GM23338 (cell line): ENCODE measurements around the gene CGNL1.

Source experiments
- CREB1 ChIP-seq: fragments of 250-450 bp; sonication (Bioruptor Pico); IDR thresholded peaks from 2 replicates; pipeline ENCODE4 v1.5.0; 2020; ENCODE audit warnings: low read depth, mild to moderate bottlenecking, moderate library complexity
- EZH2 ChIP-seq: fragments of 200-600 bp; sonication (generic); IDR thresholded peaks from one replicate; pipeline ENCODE4 v1.8.0; 2017; ENCODE audit warnings: antibody characterized with exemption, mild to moderate bottlenecking, low read depth; ENCODE audit not compliant: unreplicated experiment
- EZH2phosphoT487 ChIP-seq: fragments of 200-600 bp; sonication (generic); IDR thresholded peaks from one replicate; pipeline ENCODE4 v1.8.1; 2018; ENCODE audit warnings: antibody characterized with exemption; ENCODE audit not compliant: unreplicated experiment
- JUNB ChIP-seq: IDR thresholded peaks from one replicate; pipeline ENCODE4 v1.6.1; 2016; ENCODE audit warnings: antibody characterized with exemption; ENCODE audit not compliant: unreplicated experiment
- NANOG ChIP-seq: IDR thresholded peaks from 2 replicates; pipeline ENCODE4 v1.6.1; 2016; ENCODE audit warnings: antibody characterized with exemption, borderline replicate concordance
- POLR2AphosphoS5 ChIP-seq: IDR thresholded peaks from 2 replicates; pipeline ENCODE4 v1.6.1; 2016; ENCODE audit warnings: antibody characterized with exemption, low read depth
- STAT1 ChIP-seq: IDR thresholded peaks from one replicate; pipeline ENCODE4 v1.6.1; 2016; ENCODE audit warnings: antibody characterized with exemption; ENCODE audit not compliant: unreplicated experiment
- ZNF114 ChIP-seq: fragments of 250-450 bp; sonication (Bioruptor Pico); IDR thresholded peaks from 2 replicates; pipeline ENCODE4 v1.5.0; 2020; ENCODE audit warnings: mild to moderate bottlenecking, moderate library complexity
- TF ChIP-seq, protein P1 (sequence below), 2 experiments: fragments of 200-600 bp in 1 of 2; sonication (generic) in 1 of 2; conservative IDR thresholded peaks; 2 replicates each; pipeline versions ENCODE4 v1.5.1 to v1.6.1; 2016 to 2017; ENCODE audit warnings: antibody characterized with exemption in 2 of 2, low read depth in 2 of 2, mild to moderate bottlenecking in 2 of 2, moderate library complexity in 1 of 2
- TF ChIP-seq, protein P2 (sequence below): IDR thresholded peaks from 2 replicates; pipeline ENCODE4 v1.6.1; 2016; ENCODE audit warnings: antibody characterized with exemption
- TF ChIP-seq, protein P3 (sequence below): IDR thresholded peaks from one replicate; pipeline ENCODE4 v1.6.1; 2018; ENCODE audit warnings: antibody characterized with exemption; ENCODE audit not compliant: unreplicated experiment
- TF ChIP-seq, protein P4 (sequence below): fragments of 250-450 bp; sonication (Bioruptor Pico); IDR thresholded peaks from 2 replicates; pipeline ENCODE4 v1.5.0; 2020; ENCODE audit warnings: mild to moderate bottlenecking, moderate library complexity

DNA sequence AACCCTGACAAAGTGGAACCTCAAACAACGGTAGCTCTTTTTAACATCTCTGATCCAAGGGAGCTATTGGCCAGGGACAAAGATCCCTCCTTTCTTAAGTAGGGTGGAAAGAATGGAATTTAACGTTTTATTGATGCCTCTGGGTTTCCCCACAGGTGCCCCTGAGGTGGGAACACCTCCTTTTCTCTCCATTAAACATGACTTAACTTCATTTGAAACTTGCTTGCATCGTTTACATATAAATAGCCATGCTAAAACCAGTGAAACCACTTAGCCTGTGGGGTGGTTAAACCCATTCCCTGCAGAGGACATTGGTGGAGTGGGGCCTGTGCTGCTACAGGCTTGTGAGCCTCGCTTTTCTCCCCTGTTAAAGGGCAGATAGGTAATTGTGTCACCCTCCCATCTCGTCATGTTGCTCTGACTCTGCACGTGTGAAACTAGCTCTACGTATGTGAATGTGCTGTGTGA is 9.7 kb downstream of the CGNL1 start:
- TF ChIP-seq, protein P1, sequence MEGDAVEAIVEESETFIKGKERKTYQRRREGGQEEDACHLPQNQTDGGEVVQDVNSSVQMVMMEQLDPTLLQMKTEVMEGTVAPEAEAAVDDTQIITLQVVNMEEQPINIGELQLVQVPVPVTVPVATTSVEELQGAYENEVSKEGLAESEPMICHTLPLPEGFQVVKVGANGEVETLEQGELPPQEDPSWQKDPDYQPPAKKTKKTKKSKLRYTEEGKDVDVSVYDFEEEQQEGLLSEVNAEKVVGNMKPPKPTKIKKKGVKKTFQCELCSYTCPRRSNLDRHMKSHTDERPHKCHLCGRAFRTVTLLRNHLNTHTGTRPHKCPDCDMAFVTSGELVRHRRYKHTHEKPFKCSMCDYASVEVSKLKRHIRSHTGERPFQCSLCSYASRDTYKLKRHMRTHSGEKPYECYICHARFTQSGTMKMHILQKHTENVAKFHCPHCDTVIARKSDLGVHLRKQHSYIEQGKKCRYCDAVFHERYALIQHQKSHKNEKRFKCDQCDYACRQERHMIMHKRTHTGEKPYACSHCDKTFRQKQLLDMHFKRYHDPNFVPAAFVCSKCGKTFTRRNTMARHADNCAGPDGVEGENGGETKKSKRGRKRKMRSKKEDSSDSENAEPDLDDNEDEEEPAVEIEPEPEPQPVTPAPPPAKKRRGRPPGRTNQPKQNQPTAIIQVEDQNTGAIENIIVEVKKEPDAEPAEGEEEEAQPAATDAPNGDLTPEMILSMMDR (conservative IDR thresholded peaks at IDR 0.05; ENCODE audit: low read depth in 2 of 2), result no peak
- TF ChIP-seq EZH2phosphoT487 (no peak), EZH2 (no peak), JUNB (no peak), POLR2AphosphoS5 (peak; percentile 83), CREB1 (CRISPR knock-in tag) (no peak), ZNF114 (CRISPR knock-in tag) (no peak), NANOG (0 out of 2 replicates have a peak, but pooled peaks have one; percentile 21), STAT1 (no peak)
- TF ChIP-seq, protein P2, sequence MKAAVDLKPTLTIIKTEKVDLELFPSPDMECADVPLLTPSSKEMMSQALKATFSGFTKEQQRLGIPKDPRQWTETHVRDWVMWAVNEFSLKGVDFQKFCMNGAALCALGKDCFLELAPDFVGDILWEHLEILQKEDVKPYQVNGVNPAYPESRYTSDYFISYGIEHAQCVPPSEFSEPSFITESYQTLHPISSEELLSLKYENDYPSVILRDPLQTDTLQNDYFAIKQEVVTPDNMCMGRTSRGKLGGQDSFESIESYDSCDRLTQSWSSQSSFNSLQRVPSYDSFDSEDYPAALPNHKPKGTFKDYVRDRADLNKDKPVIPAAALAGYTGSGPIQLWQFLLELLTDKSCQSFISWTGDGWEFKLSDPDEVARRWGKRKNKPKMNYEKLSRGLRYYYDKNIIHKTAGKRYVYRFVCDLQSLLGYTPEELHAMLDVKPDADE, result no peak
- TF ChIP-seq, protein P3, sequence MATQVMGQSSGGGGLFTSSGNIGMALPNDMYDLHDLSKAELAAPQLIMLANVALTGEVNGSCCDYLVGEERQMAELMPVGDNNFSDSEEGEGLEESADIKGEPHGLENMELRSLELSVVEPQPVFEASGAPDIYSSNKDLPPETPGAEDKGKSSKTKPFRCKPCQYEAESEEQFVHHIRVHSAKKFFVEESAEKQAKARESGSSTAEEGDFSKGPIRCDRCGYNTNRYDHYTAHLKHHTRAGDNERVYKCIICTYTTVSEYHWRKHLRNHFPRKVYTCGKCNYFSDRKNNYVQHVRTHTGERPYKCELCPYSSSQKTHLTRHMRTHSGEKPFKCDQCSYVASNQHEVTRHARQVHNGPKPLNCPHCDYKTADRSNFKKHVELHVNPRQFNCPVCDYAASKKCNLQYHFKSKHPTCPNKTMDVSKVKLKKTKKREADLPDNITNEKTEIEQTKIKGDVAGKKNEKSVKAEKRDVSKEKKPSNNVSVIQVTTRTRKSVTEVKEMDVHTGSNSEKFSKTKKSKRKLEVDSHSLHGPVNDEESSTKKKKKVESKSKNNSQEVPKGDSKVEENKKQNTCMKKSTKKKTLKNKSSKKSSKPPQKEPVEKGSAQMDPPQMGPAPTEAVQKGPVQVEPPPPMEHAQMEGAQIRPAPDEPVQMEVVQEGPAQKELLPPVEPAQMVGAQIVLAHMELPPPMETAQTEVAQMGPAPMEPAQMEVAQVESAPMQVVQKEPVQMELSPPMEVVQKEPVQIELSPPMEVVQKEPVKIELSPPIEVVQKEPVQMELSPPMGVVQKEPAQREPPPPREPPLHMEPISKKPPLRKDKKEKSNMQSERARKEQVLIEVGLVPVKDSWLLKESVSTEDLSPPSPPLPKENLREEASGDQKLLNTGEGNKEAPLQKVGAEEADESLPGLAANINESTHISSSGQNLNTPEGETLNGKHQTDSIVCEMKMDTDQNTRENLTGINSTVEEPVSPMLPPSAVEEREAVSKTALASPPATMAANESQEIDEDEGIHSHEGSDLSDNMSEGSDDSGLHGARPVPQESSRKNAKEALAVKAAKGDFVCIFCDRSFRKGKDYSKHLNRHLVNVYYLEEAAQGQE, result no peak
- TF ChIP-seq, protein P4, sequence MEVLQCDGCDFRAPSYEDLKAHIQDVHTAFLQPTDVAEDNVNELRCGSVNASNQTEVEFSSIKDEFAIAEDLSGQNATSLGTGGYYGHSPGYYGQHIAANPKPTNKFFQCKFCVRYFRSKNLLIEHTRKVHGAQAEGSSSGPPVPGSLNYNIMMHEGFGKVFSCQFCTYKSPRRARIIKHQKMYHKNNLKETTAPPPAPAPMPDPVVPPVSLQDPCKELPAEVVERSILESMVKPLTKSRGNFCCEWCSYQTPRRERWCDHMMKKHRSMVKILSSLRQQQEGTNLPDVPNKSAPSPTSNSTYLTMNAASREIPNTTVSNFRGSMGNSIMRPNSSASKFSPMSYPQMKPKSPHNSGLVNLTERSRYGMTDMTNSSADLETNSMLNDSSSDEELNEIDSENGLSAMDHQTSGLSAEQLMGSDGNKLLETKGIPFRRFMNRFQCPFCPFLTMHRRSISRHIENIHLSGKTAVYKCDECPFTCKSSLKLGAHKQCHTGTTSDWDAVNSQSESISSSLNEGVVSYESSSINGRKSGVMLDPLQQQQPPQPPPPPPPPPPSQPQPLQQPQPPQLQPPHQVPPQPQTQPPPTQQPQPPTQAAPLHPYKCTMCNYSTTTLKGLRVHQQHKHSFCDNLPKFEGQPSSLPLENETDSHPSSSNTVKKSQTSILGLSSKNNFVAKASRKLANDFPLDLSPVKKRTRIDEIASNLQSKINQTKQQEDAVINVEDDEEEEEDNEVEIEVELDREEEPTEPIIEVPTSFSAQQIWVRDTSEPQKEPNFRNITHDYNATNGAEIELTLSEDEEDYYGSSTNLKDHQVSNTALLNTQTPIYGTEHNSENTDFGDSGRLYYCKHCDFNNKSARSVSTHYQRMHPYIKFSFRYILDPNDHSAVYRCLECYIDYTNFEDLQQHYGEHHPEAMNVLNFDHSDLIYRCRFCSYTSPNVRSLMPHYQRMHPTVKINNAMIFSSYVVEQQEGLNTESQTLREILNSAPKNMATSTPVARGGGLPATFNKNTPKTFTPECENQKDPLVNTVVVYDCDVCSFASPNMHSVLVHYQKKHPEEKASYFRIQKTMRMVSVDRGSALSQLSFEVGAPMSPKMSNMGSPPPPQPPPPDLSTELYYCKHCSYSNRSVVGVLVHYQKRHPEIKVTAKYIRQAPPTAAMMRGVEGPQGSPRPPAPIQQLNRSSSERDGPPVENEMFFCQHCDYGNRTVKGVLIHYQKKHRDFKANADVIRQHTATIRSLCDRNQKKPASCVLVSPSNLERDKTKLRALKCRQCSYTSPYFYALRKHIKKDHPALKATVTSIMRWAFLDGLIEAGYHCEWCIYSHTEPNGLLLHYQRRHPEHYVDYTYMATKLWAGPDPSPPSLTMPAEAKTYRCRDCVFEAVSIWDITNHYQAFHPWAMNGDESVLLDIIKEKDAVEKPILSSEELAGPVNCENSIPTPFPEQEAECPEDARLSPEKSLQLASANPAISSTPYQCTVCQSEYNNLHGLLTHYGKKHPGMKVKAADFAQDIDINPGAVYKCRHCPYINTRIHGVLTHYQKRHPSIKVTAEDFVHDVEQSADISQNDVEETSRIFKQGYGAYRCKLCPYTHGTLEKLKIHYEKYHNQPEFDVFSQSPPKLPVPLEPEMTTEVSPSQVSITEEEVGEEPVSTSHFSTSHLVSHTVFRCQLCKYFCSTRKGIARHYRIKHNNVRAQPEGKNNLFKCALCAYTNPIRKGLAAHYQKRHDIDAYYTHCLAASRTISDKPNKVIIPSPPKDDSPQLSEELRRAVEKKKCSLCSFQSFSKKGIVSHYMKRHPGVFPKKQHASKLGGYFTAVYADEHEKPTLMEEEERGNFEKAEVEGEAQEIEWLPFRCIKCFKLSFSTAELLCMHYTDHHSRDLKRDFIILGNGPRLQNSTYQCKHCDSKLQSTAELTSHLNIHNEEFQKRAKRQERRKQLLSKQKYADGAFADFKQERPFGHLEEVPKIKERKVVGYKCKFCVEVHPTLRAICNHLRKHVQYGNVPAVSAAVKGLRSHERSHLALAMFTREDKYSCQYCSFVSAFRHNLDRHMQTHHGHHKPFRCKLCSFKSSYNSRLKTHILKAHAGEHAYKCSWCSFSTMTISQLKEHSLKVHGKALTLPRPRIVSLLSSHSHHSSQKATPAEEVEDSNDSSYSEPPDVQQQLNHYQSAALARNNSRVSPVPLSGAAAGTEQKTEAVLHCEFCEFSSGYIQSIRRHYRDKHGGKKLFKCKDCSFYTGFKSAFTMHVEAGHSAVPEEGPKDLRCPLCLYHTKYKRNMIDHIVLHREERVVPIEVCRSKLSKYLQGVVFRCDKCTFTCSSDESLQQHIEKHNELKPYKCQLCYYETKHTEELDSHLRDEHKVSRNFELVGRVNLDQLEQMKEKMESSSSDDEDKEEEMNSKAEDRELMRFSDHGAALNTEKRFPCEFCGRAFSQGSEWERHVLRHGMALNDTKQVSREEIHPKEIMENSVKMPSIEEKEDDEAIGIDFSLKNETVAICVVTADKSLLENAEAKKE (CRISPR knock-in tag), result no peak
